MCF 10A (cell line): ENCODE measurements around the gene LGI4. TPM values are rescaled to one million over a fixed set of nuclear protein-coding genes. Genes with fewer than 3 reads are reported as not detected.
"Not testable (repeated sequence)": the region's sequence is repeated elsewhere in the genome, so short reads cannot be mapped to it uniquely, and the experiment has no call there.

Experiments
- BruUV-seq: library from RNA; stranded (reverse); fragments of 400-500 nt; replicated peaks from 2 replicates; lab custom pipeline; 2021; lab: Mats Ljungman, UMichigan
- CTCF ChIA-PET: fragments of 300-600 bp; sonication (Branson Sonifier 250); formaldehyde crosslinking; extraction: SDS; loops from one replicate; lab custom pipeline; 2021; ENCODE audit warnings: antibody characterized with exemption, inconsistent platforms; lab: Yijun Ruan, JAX
- POLR2A ChIA-PET: fragments of 300-600, 350-650 bp; sonication (Branson Sonifier 250); formaldehyde crosslinking; extraction: SDS; loops from one replicate; lab custom pipeline; 2020; ENCODE audit warnings: antibody characterized with exemption, inconsistent platforms; lab: Yijun Ruan, JAX
- DNase-seq: peaks from one replicate; pipeline ENCODE4 v3.0.0-alpha.2; 2018; ENCODE audit not compliant: unreplicated experiment
- H3K27ac Mint-ChIP-seq: one replicate; pipeline ENCODE4 v1.8.0; 2022; ENCODE audit warnings: mild to moderate bottlenecking, low read depth, mixed read lengths; ENCODE audit not compliant: unreplicated experiment
- H3K27me3 Mint-ChIP-seq: one replicate; pipeline ENCODE4 v1.8.0; 2022; ENCODE audit warnings: mixed read lengths; ENCODE audit not compliant: insufficient read depth, unreplicated experiment
- H3K36me3 Mint-ChIP-seq: one replicate; pipeline ENCODE4 v1.8.0; 2022; ENCODE audit warnings: mild to moderate bottlenecking, moderate library complexity, mixed read lengths; ENCODE audit not compliant: insufficient read depth, unreplicated experiment
- H3K4me1 Mint-ChIP-seq: one replicate; pipeline ENCODE4 v1.8.0; 2022; ENCODE audit warnings: mixed read lengths; ENCODE audit not compliant: insufficient read depth, unreplicated experiment
- H3K4me3 Mint-ChIP-seq: one replicate; pipeline ENCODE4 v1.8.0; 2022; ENCODE audit warnings: mild to moderate bottlenecking, moderate library complexity, mixed read lengths; ENCODE audit not compliant: unreplicated experiment
- H3K9me3 Mint-ChIP-seq: one replicate; pipeline ENCODE4 v1.8.0; 2022; ENCODE audit warnings: mixed read lengths; ENCODE audit not compliant: unreplicated experiment
- intact Hi-C: fragments of 100-400 bp; cut with micrococcal nuclease; formaldehyde crosslinking; loops from 2 replicates; pipeline ENCODE4 v1.14.1; 2022
- total RNA-seq: library from RNA; stranded (reverse); gene quantifications from 2 replicates; pipeline ENCODE4 v1.2.3, GENCODE V29; 2022
- TF ChIP-seq, protein P1 (sequence below): fragments of 200-600 bp; IDR thresholded peaks from one replicate; pipeline ENCODE4 v1.8.0; 2022; ENCODE audit warnings: antibody characterized with exemption, mild to moderate bottlenecking; ENCODE audit not compliant: unreplicated experiment

Gene LGI4
- total RNA-seq, 1 experiment from 2014 or later, result not detected

DNA sequence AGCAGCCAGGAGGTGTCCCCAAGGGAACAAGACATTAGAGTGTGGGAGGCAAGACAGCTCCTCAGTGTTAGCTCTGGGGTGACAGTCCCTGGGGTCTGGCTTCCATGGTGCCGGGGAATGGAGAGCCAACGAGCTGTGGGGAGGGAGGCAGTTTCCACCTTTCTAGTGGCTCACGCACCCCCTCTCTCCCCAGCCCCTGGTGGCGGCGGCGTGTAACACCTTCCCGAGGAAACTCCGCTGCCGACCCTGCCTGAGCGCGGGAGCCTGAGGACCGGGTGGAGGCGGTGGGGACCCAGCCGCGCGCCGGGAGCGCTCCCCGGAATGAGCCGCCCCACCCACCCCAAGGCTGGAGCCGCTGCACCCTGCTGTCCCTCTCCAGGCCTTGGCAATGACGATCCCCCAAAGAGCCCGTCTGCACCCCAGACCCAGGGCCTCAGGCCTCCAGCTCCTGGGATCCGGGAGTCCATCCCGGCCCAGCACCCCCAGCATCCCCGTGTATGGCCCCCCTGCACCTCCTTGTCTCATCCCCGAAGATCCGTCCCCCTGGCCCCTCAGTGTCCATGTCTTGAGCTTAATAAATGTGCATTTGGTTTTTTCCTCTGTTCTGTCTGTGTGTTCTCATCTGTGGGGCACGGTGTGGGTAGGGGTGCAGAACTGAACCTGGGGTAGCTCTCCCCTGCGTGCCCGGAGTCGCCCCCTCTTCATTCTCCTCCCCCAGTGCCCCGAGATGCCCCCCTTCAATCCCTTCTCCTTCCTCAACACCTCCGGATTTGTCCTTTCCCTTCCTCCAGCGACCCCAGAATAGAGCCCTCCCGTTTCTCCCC, 19.1 kb upstream of the LGI4 start:
- POLR2A ChIA-PET, result interaction anchor here (0.6 to 2.7 kb wide), 9 partner anchors 9 to 114 kb away, joined by 3 to 9 read pairs (median 4); no protein-coding TSS in a partner anchor
- intact Hi-C loops, result loop anchor here (1.0 to 5.0 kb wide), 2 partner anchors 94 to 113 kb away; partner anchors contain the start of gene USF2
- H3K27me3 Mint-ChIP-seq, result no peaks in the 10 kb centered on the region

DNA sequence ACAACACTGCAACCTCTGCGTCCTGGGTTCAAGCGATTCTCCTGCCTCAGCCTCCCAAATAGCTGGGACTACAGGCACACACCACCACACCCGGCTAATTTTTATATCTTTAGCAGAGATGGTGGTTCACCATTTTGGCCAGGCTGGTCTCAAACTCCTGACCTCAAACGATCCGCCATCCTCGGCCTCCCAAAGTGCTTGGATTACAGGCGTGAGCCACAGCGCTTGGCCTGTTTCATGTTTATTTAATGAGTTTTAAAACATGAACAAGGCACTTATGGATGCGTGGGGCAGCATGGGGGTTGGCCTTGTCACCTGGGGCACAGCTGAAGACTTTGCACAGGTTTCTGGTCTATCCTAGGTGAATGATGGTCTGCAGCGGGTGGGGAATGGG, 18.3 kb upstream of the LGI4 start:
- H3K4me1 Mint-ChIP-seq, result peaks cover 22% of the 10 kb centered on the region
- peak overlapping the region; percentile 99 for H3K4me3 Mint-ChIP-seq
- not testable (repeated sequence) for H3K27me3 Mint-ChIP-seq, H3K36me3 Mint-ChIP-seq, DNase-seq, BruUV-seq, H3K9me3 Mint-ChIP-seq
- intact Hi-C loops, result loop anchor here (5.0 kb wide), 1 partner anchor 114 kb away; the partner anchor contains the start of gene USF2
- ChIA-PET POLR2A (interaction anchor here (0.6 to 2.7 kb wide), 3 partner anchors 10 to 30 kb away, joined by 4 to 9 read pairs (median 4); partner anchors contain the start of gene FXYD7), CTCF (interaction anchor here (0.7 to 2.0 kb wide), 5 partner anchors 17 to 109 kb away, joined by 3 to 9 read pairs (median 5); no protein-coding TSS in a partner anchor)
- H3K27ac Mint-ChIP-seq, result peak overlapping the region; percentile 70

More for the DNA sequence above, 19.1 kb upstream of the LGI4 start:
- BruUV-seq, result no TSS peak
- peak; percentile 63 for DNase-seq
- H3K36me3 Mint-ChIP-seq, result peaks cover 14% of the 10 kb centered on the region
- TF ChIP-seq, protein P1, sequence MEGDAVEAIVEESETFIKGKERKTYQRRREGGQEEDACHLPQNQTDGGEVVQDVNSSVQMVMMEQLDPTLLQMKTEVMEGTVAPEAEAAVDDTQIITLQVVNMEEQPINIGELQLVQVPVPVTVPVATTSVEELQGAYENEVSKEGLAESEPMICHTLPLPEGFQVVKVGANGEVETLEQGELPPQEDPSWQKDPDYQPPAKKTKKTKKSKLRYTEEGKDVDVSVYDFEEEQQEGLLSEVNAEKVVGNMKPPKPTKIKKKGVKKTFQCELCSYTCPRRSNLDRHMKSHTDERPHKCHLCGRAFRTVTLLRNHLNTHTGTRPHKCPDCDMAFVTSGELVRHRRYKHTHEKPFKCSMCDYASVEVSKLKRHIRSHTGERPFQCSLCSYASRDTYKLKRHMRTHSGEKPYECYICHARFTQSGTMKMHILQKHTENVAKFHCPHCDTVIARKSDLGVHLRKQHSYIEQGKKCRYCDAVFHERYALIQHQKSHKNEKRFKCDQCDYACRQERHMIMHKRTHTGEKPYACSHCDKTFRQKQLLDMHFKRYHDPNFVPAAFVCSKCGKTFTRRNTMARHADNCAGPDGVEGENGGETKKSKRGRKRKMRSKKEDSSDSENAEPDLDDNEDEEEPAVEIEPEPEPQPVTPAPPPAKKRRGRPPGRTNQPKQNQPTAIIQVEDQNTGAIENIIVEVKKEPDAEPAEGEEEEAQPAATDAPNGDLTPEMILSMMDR, result peak; percentile 47
- CTCF ChIA-PET, result interaction anchor here (0.6 to 2.0 kb wide), 16 partner anchors 8 to 178 kb away, joined by 3 to 9 read pairs (median 4); no protein-coding TSS in a partner anchor
- peaks cover 22% of the 10 kb centered on the region for H3K4me1 Mint-ChIP-seq
- peak overlapping the region; percentile 93 for H3K27ac Mint-ChIP-seq
- peak overlapping the region; percentile 99 for H3K4me3 Mint-ChIP-seq
- no peaks in the 10 kb centered on the region for H3K9me3 Mint-ChIP-seq

DNA sequence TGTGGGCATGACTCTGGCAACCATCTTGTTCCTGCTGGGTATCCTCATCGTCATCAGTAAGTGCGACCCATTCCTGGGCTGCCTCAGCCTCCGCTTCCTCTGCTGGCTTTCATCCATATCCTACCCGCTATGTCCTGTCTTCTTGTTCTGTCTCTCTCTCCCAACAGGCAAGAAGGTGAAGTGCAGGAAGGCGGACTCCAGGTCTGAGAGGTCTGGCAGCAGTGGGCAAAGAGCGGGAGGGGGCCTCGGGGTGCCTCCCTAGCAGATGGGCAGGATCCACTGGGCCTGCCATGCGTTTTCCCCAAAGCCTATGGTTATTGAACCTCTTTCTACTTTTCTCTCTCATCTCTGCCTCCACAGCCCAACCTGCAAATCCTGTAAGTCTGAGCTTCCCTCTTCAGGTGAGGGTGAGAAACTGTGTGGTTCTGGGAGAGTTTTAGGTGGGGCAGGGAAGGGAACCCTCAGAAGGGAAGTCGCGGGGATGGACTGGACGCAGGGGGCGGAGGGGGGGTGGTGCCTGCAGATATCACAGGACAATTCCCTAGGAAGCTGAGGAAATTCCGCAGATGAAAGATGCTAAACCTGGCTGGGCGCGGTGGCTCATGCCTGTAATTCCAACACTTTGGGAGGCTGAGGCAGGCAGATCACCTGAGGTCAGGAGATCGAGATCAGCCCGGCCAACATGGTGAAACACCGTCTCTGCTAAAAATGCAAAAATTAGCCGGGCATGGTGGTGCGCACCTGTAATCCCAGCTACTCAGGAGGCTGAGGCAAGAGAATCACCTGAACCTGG, 16.6 kb upstream of the LGI4 start:
- no peak for DNase-seq
- ChIA-PET POLR2A (no interaction called here), CTCF (interaction anchor here (0.6 to 1.1 kb wide), 4 partner anchors 10 to 359 kb away, joined by 3 to 5 read pairs (median 4); no protein-coding TSS in a partner anchor)
- H3K4me1 Mint-ChIP-seq, result peaks cover 20% of the 10 kb centered on the region
- no peaks in the 10 kb centered on the region for H3K9me3 Mint-ChIP-seq
- intact Hi-C loops, result loop anchor here (5.0 kb wide), 1 partner anchor 116 kb away; the partner anchor contains the start of gene USF2
- no peaks in the 10 kb centered on the region for H3K27me3 Mint-ChIP-seq
- TF ChIP-seq, protein P1, result no peak
- H3K4me3 Mint-ChIP-seq, result no peak overlapping the region
- H3K27ac Mint-ChIP-seq, result no peak overlapping the region
- BruUV-seq, result no TSS peak
- no peaks in the 10 kb centered on the region for H3K36me3 Mint-ChIP-seq

DNA sequence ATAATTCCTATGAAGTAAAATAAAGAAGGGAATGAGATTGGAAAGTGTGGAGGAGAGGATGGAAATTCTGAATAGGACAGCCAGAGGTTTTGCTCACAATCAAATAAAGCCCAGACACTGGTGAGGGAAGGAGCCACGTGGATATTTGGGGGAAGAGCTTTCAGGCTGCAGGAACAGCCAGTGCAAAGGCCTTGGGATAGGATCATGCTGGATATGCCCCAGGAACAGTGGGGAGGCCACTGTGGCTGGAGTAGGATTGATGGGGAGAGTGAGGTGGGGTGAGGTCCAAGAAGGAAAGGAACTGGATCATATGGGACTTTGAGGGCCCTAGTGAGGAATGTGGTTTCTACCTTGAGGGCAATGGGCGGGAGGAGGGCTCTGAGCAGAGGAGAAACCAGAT, 15.6 kb upstream of the LGI4 start:
- intact Hi-C loops, result loop anchor here (5.0 kb wide), 1 partner anchor 117 kb away; the partner anchor contains the start of gene USF2
- no peaks in the 10 kb centered on the region for H3K36me3 Mint-ChIP-seq
- no peaks in the 10 kb centered on the region for H3K27me3 Mint-ChIP-seq
- no TSS peak for BruUV-seq
- H3K4me3 Mint-ChIP-seq, result no peak overlapping the region
- peaks cover 11% of the 10 kb centered on the region for H3K4me1 Mint-ChIP-seq
- ChIA-PET POLR2A (no interaction called here), CTCF (no interaction called here)
- TF ChIP-seq, protein P1, result no peak
- no peak overlapping the region for H3K27ac Mint-ChIP-seq
- DNase-seq, result no peak
- H3K9me3 Mint-ChIP-seq, result no peaks in the 10 kb centered on the region
